Measurements from ENCODE around the gene NAALADL2. TPM values are rescaled to one million over a fixed set of nuclear protein-coding genes. Genes with fewer than 3 reads are reported as not detected.

The NAALADL2 gene
- total and polyA plus RNA-seq, 2 of the 8 experiments (the other 6 are each of a cell fraction or from before 2014, with no cell fraction given): 0.12 to 0.22 TPM

DNA sequence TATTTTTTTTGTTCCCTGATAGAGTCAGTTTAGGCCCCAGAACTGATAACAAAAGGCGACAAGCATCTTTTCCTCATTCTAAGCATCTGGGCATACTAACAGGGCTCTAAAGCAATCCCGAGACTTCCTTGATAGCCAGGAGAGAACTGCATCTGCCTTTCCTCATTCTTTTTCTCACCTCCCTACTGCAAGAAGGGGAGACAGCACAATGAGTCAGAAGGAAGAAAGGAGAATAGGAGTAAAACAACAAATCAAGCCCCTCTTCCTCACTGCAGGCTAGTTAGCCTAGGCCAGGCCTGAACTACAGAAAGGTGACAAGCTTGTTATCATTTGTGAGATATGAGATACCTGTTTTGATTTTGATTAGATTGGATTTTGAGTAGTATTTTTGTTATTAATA is 97.9 kb downstream of the NAALADL2 start:
- no peak overlapping the region for H4K8ac ChIP-seq (ENCODE audit: extremely low read depth, insufficient read depth, low read length)
- H4K20me1 ChIP-seq (replicated peaks in 1 of 2; ENCODE audit: control insufficient read depth in 1 of 2, insufficient read depth in 2 of 2, low read length in 2 of 2): no peaks in the 10 kb centered on the region
- no peak overlapping the region for H2AK5ac ChIP-seq (ENCODE audit: low read depth, low read length)
- no peaks in the 10 kb centered on the region for H3K9me3 ChIP-seq (ENCODE audit: insufficient read depth in 2 of 2, low read depth in 1 of 2, low read length in 1 of 2)
- no peak overlapping the region for H3K23ac ChIP-seq (ENCODE audit: insufficient read length)
- no peaks in the 10 kb centered on the region for H3K79me1 ChIP-seq (ENCODE audit: low read depth, low read length)
- no peak overlapping the region for H3K9ac ChIP-seq (replicated peaks in 1 of 4; ENCODE audit: extremely low read depth in 1 of 4, low read depth in 3 of 4, low read length in 3 of 4)
- H2BK12ac ChIP-seq (ENCODE audit: low read depth, low read length): no peak overlapping the region
- DNase-seq (ENCODE audit: low read depth in 1 of 2, low spot score in 2 of 2) (no peak), FAIRE-seq (no peak)
- no peak overlapping the region for H2BK20ac ChIP-seq (ENCODE audit: low read length)
- H3K18ac ChIP-seq (ENCODE audit: extremely low read depth, low read length): no peak overlapping the region
- no peak overlapping the region for H3K56ac ChIP-seq (replicated peaks; ENCODE audit: insufficient read length, low read depth, low read length)
- H3K4me2 ChIP-seq (ENCODE audit: insufficient read depth in 1 of 2, low read depth in 2 of 2, low read length in 2 of 2): no peak overlapping the region
- no peaks in the 10 kb centered on the region for H3K36me3 ChIP-seq (ENCODE audit: control insufficient read depth in 2 of 4, insufficient read depth in 4 of 4, low read length in 3 of 4)
- 93% methylated on average over 2 of the region's 2 CpGs; no CpG with 5 or more reads in 1 of the 2 experiments for WGBS, 2 experiments (ENCODE audit: extremely low coverage in 1 of 2, insufficient coverage in 1 of 2, insufficient read length in 1 of 2, insufficient replicate concordance in 2 of 2, low coverage in 1 of 2, low lambda C conversion rate in 2 of 2, missing lambda C conversion rate in 1 of 2)
- H2AFZ ChIP-seq (ENCODE audit: low read length): no peak overlapping the region
- H2BK15ac ChIP-seq (ENCODE audit: low read length): no peak overlapping the region
- 0 out of 7 replicates have a peak, but pooled peaks cover 0 to 2% (median 0%) of the 10 kb centered on the region in 4 experiments for H3K4me1 ChIP-seq (replicated peaks in 1 of 4; ENCODE audit: control insufficient read depth in 3 of 4, insufficient read depth in 4 of 4, low read length in 3 of 4)
- no peak overlapping the region for H4K5ac ChIP-seq (ENCODE audit: insufficient read length, low read depth, low read length)
- H3K27ac ChIP-seq (ENCODE audit: low read depth, low read length): no peak overlapping the region
- CTCF ChIA-PET (ENCODE audit: partially characterized antibody): interaction anchor here (0.7 to 1.8 kb wide), 4 partner anchors 13 to 601 kb away, joined by 3 to 7 read pairs (median 4); no protein-coding TSS in a partner anchor
- TF ChIP-seq TEAD4 (IDR thresholded peaks at IDR 0.05; ENCODE audit: low read depth, low read length) (no peak), RBBP5 (IDR thresholded peaks at IDR 0.05; ENCODE audit: borderline replicate concordance, low read depth, low read length) (no peak), ZNF274 (IDR thresholded peaks at IDR 0.05; ENCODE audit: borderline replicate concordance, extremely low read depth, low read length) (no peak), GTF2F1 (IDR thresholded peaks at IDR 0.05; ENCODE audit: borderline replicate concordance, low read depth, low read length) (no peak), EZH2 (IDR thresholded peaks at IDR 0.05; ENCODE audit: low read depth, low read length, severe bottlenecking) (no peak), SP2 (IDR thresholded peaks at IDR 0.05; ENCODE audit: low read length) (no peak), JUND (IDR thresholded peaks at IDR 0.05; ENCODE audit: low read length) (no peak), KDM1A (IDR thresholded peaks at IDR 0.05; ENCODE audit: borderline replicate concordance, low read length) (no peak), TBP (IDR thresholded peaks at IDR 0.05; ENCODE audit: low read depth, low read length) (no peak), MAFK (IDR thresholded peaks at IDR 0.05; ENCODE audit: low read depth, low read length) (no peak)
- POLR2A ChIA-PET (ENCODE audit: partially characterized antibody): interaction anchor here (0.7 kb wide), 1 partner anchor 534 kb away, joined by 4 read pairs; no protein-coding TSS in a partner anchor
- H3K4me3 ChIP-seq (ENCODE audit: extremely low read depth in 1 of 4, insufficient read depth in 2 of 4, low read depth in 3 of 4, low read length in 4 of 4): no peak overlapping the region
- no peak overlapping the region for H3K14ac ChIP-seq (ENCODE audit: insufficient read length)
- no peak overlapping the region for H4K91ac ChIP-seq (replicated peaks; ENCODE audit: insufficient read length, low read length)
- no peaks in the 10 kb centered on the region for H3K79me2 ChIP-seq (ENCODE audit: control insufficient read depth in 1 of 2, insufficient read depth in 2 of 2, low read length in 2 of 2)
- no peak overlapping the region for H3K4ac ChIP-seq (replicated peaks; ENCODE audit: insufficient read length, low read depth, low read length)
- H3K27me3 ChIP-seq (replicated peaks in 1 of 4; ENCODE audit: control insufficient read depth in 3 of 4, extremely low read depth in 1 of 4, insufficient read depth in 3 of 4, low read length in 3 of 4): no peaks in the 10 kb centered on the region
- H2BK120ac ChIP-seq (replicated peaks; ENCODE audit: low read depth, low read length): no peak overlapping the region
- no peak overlapping the region for H2BK5ac ChIP-seq (ENCODE audit: low read depth, low read length)
- no peaks in the 10 kb centered on the region for H3K23me2 ChIP-seq (ENCODE audit: low read depth, low read length)
